Ascending aorta (tissue), 2 donors: ENCODE results near the gene ADD3. TPM values are rescaled to one million over a fixed set of nuclear protein-coding genes. Genes with fewer than 3 reads are reported as not detected.

Source experiments
- DNase-seq, 2 donors: peaks; one replicate each; pipeline ENCODE4 v3.0.0-alpha.2; 2019; ENCODE audit warnings: low spot score in 2 of 2
- H3K27ac ChIP-seq, 2 donors: fragments of 200-600 bp; sonication (generic); one replicate each; pipeline ENCODE4 v1.5.1; 2016 to 2017; ENCODE audit warnings: mild to moderate bottlenecking in 1 of 2
- H3K27me3 ChIP-seq: fragments of 200-600 bp; sonication (generic); one replicate; pipeline ENCODE4 v1.5.1; 2017
- H3K36me3 ChIP-seq, 2 donors: fragments of 200-600 bp; sonication (generic); one replicate each; pipeline ENCODE4 v1.5.1; 2016
- H3K4me1 ChIP-seq, 2 donors: fragments of 200-600 bp; sonication (generic); one replicate each; pipeline ENCODE4 v1.5.1; 2016 to 2017; ENCODE audit warnings: mild to moderate bottlenecking in 1 of 2
- H3K4me3 ChIP-seq, 2 donors: fragments of 200-600 bp; sonication (generic); one replicate each; pipeline ENCODE4 v1.5.1; 2016 to 2017; ENCODE audit warnings: mild to moderate bottlenecking in 1 of 2
- H3K9me3 ChIP-seq, 2 donors: fragments of 200-600 bp; sonication (generic); one replicate each; pipeline ENCODE4 v1.5.1; 2016
- CTCF ChIP-seq, 3 experiments: fragments of 200-600 bp in 2 of 3; fragments of 450-650 bp in 1 of 3; sonication (generic) in 2 of 3; IDR thresholded peaks; one replicate each; pipeline ENCODE4 v1.5.1; 2016 to 2019; ENCODE audit warnings: antibody characterized with exemption in 3 of 3, mild to moderate bottlenecking in 1 of 3, moderate library complexity in 1 of 3
- intact Hi-C: fragments of 100-400 bp; cut with DNase I; formaldehyde crosslinking; loops from one replicate; pipeline ENCODE4 v1.15.1; 2023
- total RNA-seq: library from RNA; depleted of rRNA; stranded (reverse); fragments of >200 nt; gene quantifications from one replicate; pipeline ENCODE4 v1.1.0, GENCODE V29; 2016

Gene ADD3
- total RNA-seq, 1 donor from 2014 or later = 93.0 TPM

GRCh38 chr10:110181451-110181850, 173.7 kb downstream of the ADD3 start:
- no peak for DNase-seq

GRCh38 chr10:110181911-110182310, 174.1 kb downstream of the ADD3 start:
- Histone ChIP-seq H3K4me1 (no peaks in the 10 kb centered on the region), H3K27me3 (no peaks in the 10 kb centered on the region), H3K27ac (no peak overlapping the region), H3K9me3 (no peaks in the 10 kb centered on the region), H3K4me3 (no peak overlapping the region), H3K36me3 (no peaks in the 10 kb centered on the region)
- intact Hi-C loops = no loop called here
- DNase-seq = no peak
- no peak for TF ChIP-seq CTCF (IDR thresholded peaks at IDR 0.05)

More at GRCh38 chr10:110181451-110181850, 173.7 kb downstream of the ADD3 start:
- TF ChIP-seq CTCF (IDR thresholded peaks at IDR 0.05) = no peak
- intact Hi-C loops = no loop called here
- Histone ChIP-seq H3K36me3 (no peaks in the 10 kb centered on the region), H3K4me1 (no peaks in the 10 kb centered on the region), H3K9me3 (no peaks in the 10 kb centered on the region), H3K4me3 (no peak overlapping the region), H3K27ac (no peak overlapping the region), H3K27me3 (no peaks in the 10 kb centered on the region)

- no peak overlapping the region for H3K4me3 ChIP-seq
- intact Hi-C loops = no loop called here
- H3K9me3 ChIP-seq = no peaks in the 10 kb centered on the region
- no peak overlapping the region for H3K27ac ChIP-seq
- DNase-seq = no peak
- H3K36me3 ChIP-seq = no peaks in the 10 kb centered on the region
- no peak for TF ChIP-seq CTCF (IDR thresholded peaks at IDR 0.05)
- no peaks in the 10 kb centered on the region for H3K4me1 ChIP-seq
- H3K27me3 ChIP-seq = no peaks in the 10 kb centered on the region
These were observed 176.6 kb downstream of the ADD3 start for GRCh38 chr10:110184398-110184797.

Other genes with a start within 250 kb of the ADD3 start
- 212 TPM for gene XPNPEP1, start 84.5 kb upstream of the ADD3 start, total RNA-seq
- 95.0 TPM for gene MXI1, start 199.6 kb downstream of the ADD3 start, total RNA-seq